ENCODE data around the gene FGGY. TPM values are rescaled to one million over a fixed set of nuclear protein-coding genes. Genes with fewer than 3 reads are reported as not detected.

FGGY gene
- total and polyA plus RNA-seq, 5 experiments from 2014 or later: 5.7 to 11.1 (median 6.4) TPM

- DNase-seq: no peak
- POLR2A ChIA-PET: no interaction called here
- no peak overlapping the region for H3K27ac Mint-ChIP-seq
These were observed 205.3 kb downstream of the FGGY start for GRCh38 chr1:59502009-59502691.

DNA sequence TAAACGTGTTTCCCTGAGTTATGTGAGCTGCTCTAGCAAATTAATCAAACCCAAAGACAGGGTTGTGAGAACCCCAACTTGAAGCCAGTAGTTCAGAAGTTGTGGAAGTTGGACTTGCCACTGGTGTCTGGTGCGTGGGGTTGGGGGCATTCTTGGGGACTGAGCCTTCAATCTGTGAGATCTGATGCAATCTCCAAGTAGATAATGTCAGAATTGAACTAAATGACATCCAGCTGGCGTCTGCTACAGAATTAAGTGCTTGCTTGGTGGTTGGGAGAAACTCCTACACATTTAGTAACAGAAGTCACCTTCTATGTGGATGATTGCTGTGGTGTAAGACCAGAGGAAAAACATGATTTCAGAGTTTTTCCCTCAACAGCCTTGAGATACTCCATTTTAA is 207.4 kb downstream of the FGGY start:
- POLR2A ChIA-PET: no interaction called here
- no peaks in the 10 kb centered on the region for H3K9me3 Mint-ChIP-seq
- no peaks in the 10 kb centered on the region for H3K27me3 Mint-ChIP-seq
- ATAC-seq: no peak
- peaks cover 0 to 2% (median 0%) of the 10 kb centered on the region in 4 donors for H3K4me1 Mint-ChIP-seq
- no peak overlapping the region for H3K4me3 Mint-ChIP-seq
- H3K36me3 Mint-ChIP-seq: peaks cover 0 to 4% (median 0%) of the 10 kb centered on the region in 3 donors
- H3K27ac Mint-ChIP-seq: no peak overlapping the region
- no peak for DNase-seq

More at GRCh38 chr1:59502009-59502691, 205.3 kb downstream of the FGGY start:
- H3K4me1 Mint-ChIP-seq: peaks cover 0 to 2% (median under 1%) of the 10 kb centered on the region in 4 donors
- H3K36me3 Mint-ChIP-seq: peaks cover 4% of the 10 kb centered on the region in 3 donors
- no peak overlapping the region for H3K4me3 Mint-ChIP-seq
- H3K27me3 Mint-ChIP-seq: no peaks in the 10 kb centered on the region
- no peaks in the 10 kb centered on the region for H3K9me3 Mint-ChIP-seq
- ATAC-seq: no peak

DNA sequence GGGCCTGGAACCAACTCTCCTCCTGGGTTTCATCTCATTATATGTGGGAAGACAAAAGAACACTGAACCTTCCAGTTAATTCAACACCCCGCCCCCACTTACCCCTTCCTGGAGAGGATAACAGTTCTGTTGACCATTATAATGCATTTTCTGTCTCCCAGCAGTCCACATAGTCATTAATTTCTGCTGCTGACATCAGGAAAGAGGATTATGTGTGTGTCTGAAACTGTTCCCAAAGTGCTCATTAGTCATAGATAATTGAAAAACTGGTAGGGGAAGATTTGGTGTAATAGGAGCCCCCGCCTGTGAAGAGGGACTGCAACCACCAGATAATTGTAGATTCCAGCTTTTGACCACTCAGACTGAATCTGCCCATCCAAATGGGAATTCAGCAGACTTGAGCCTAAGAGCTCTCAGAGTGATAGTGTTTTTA is 208.7 kb downstream of the FGGY start:
- Mint-ChIP-seq H3K27ac (no peak overlapping the region), H3K27me3 (no peaks in the 10 kb centered on the region), H3K36me3 (peaks cover 0 to 2% (median 0%) of the 10 kb centered on the region in 3 donors), H3K9me3 (no peaks in the 10 kb centered on the region), H3K4me3 (no peak overlapping the region), H3K4me1 (peaks cover 0 to 2% (median 0%) of the 10 kb centered on the region in 4 donors)
- POLR2A ChIA-PET: no interaction called here
- DNase-seq: no peak
- no peak for ATAC-seq

- no peaks in the 10 kb centered on the region for H3K9me3 Mint-ChIP-seq
- peaks cover 0 to 2% (median 0%) of the 10 kb centered on the region in 3 donors for H3K36me3 Mint-ChIP-seq
- ATAC-seq: no peak
- H3K27me3 Mint-ChIP-seq: no peaks in the 10 kb centered on the region
- H3K4me1 Mint-ChIP-seq: peaks cover 0 to 2% (median 0%) of the 10 kb centered on the region in 4 donors
- H3K27ac Mint-ChIP-seq: peak overlapping the region in 1 of 10 donors; percentile 38
- DNase-seq: no peak
- POLR2A ChIA-PET: no interaction called here
- no peak overlapping the region for H3K4me3 Mint-ChIP-seq
These were observed 210.1 kb downstream of the FGGY start for GRCh38 chr1:59506952-59507351.

GRCh38 chr1:59509341-59509875 is 212.5 kb downstream of the FGGY start:
- ATAC-seq (no peak), DNase-seq (no peak)
- H3K4me1 Mint-ChIP-seq: peaks cover 0 to 2% (median 0%) of the 10 kb centered on the region in 4 donors
- POLR2A ChIA-PET: no interaction called here
- no peak overlapping the region for H3K4me3 Mint-ChIP-seq
- no peaks in the 10 kb centered on the region for H3K9me3 Mint-ChIP-seq
- no peaks in the 10 kb centered on the region for H3K27me3 Mint-ChIP-seq
- peaks cover 0 to 14% (median 5%) of the 10 kb centered on the region in 3 donors for H3K36me3 Mint-ChIP-seq
- H3K27ac Mint-ChIP-seq: no peak overlapping the region

DNA sequence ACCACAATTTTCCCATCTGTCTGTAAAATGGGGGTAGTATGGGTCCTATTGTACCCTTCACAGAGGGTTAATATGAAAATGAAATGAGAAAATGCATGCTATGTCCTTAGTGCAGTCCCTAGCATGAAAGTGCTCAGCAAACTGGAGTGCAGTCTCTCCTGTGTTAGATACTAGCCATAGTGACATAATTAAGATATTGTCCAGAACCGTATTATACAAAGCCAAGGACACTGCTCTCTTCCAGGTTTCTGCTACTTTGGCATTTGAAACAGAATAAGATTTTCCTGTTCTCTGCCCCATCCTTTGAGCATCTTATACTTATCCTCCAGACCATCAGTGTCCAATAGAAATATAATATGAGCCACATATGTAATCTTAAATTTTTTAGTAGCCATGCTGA is 213.4 kb downstream of the FGGY start:
- peaks cover 0 to 2% (median 0%) of the 10 kb centered on the region in 4 donors for H3K4me1 Mint-ChIP-seq
- no peak overlapping the region for H3K4me3 Mint-ChIP-seq
- H3K27me3 Mint-ChIP-seq: no peaks in the 10 kb centered on the region
- POLR2A ChIA-PET: no interaction called here
- no peak for DNase-seq
- no peaks in the 10 kb centered on the region for H3K9me3 Mint-ChIP-seq
- no peak for ATAC-seq
- H3K27ac Mint-ChIP-seq: no peak overlapping the region
- H3K36me3 Mint-ChIP-seq: peaks cover 0 to 16% (median 13%) of the 10 kb centered on the region in 3 donors

GRCh38 chr1:59511476-59512465 is 214.9 kb downstream of the FGGY start:
- Mint-ChIP-seq H3K9me3 (no peaks in the 10 kb centered on the region), H3K4me3 (no peak overlapping the region), H3K4me1 (peaks cover 0 to 2% (median 0%) of the 10 kb centered on the region in 4 donors), H3K27me3 (no peaks in the 10 kb centered on the region), H3K27ac (peak overlapping the region in 2 of 10 donors; percentile 24 to 73), H3K36me3 (peaks cover 0 to 18% (median 13%) of the 10 kb centered on the region in 3 donors)
- no peak for ATAC-seq
- POLR2A ChIA-PET: no interaction called here
- no peak for DNase-seq

- ATAC-seq (no peak), DNase-seq (no peak)
- H3K4me3 Mint-ChIP-seq: no peak overlapping the region
- H3K27me3 Mint-ChIP-seq: no peaks in the 10 kb centered on the region
- no peak overlapping the region for H3K27ac Mint-ChIP-seq
- no peaks in the 10 kb centered on the region for H3K9me3 Mint-ChIP-seq
- peaks cover 0 to 21% (median 15%) of the 10 kb centered on the region in 3 donors for H3K36me3 Mint-ChIP-seq
- POLR2A ChIA-PET: no interaction called here
- peaks cover 0 to 1% (median 0%) of the 10 kb centered on the region in 4 donors for H3K4me1 Mint-ChIP-seq
These were observed 215.8 kb downstream of the FGGY start for GRCh38 chr1:59512702-59513101.

- Mint-ChIP-seq H3K4me1 (peaks cover 0 to 1% (median 0%) of the 10 kb centered on the region in 4 donors), H3K36me3 (peaks cover 0 to 24% (median 17%) of the 10 kb centered on the region in 3 donors), H3K27ac (no peak overlapping the region), H3K27me3 (no peaks in the 10 kb centered on the region), H3K9me3 (no peaks in the 10 kb centered on the region), H3K4me3 (no peak overlapping the region)
- ATAC-seq: no peak
- POLR2A ChIA-PET: no interaction called here
- no peak for DNase-seq
These were observed 217.4 kb downstream of the FGGY start for GRCh38 chr1:59514061-59514909.

- Mint-ChIP-seq H3K27ac (no peak overlapping the region), H3K4me1 (peaks cover 0 to 1% (median 0%) of the 10 kb centered on the region in 4 donors), H3K9me3 (no peaks in the 10 kb centered on the region), H3K27me3 (no peaks in the 10 kb centered on the region), H3K4me3 (no peak overlapping the region), H3K36me3 (peaks cover 0 to 24% (median 17%) of the 10 kb centered on the region in 3 donors)
- no peak for DNase-seq
- no peak for ATAC-seq
- POLR2A ChIA-PET: no interaction called here
These were observed 220.0 kb downstream of the FGGY start for GRCh38 chr1:59516881-59517280.

- ATAC-seq: no peak
- H3K4me3 Mint-ChIP-seq: no peak overlapping the region
- POLR2A ChIA-PET: no interaction called here
- no peak for DNase-seq
- peak overlapping the region in 1 of 10 donors; percentile 11 for H3K27ac Mint-ChIP-seq
- H3K4me1 Mint-ChIP-seq: peaks cover 0 to 1% (median 0%) of the 10 kb centered on the region in 4 donors
- H3K36me3 Mint-ChIP-seq: peaks cover 0 to 11% (median 8%) of the 10 kb centered on the region in 3 donors
- no peaks in the 10 kb centered on the region for H3K9me3 Mint-ChIP-seq
- H3K27me3 Mint-ChIP-seq: no peaks in the 10 kb centered on the region
These were observed 223.3 kb downstream of the FGGY start for GRCh38 chr1:59520194-59520593.

DNA sequence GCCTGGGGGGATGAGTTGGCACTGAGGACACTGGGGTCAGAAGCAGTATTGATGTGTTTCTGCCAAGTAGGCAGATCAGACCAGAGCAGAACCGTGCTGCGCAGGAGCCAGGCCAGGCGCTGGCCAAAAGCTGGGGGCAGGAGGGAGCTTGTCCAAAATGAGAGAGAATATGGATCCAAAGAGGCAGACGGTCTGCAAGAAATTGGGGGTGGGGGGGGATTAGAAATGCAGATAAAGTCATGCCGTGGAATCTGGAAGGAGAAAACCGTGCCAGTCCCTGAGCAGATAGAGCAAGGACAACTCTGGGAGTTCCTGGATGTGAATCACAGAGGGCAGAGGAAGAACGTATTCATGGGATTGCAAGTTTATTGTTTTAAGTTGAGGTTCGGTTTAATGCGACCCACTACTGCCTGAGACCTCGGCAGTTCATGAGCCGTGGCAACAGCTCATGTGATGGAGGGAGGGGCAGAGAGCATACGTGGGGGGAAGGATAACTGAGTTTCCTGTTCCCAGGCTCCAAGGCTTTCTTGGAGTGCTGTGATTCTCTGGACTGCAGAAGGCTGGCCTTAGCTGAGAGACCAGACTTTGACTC is 224.0 kb downstream of the FGGY start:
- Mint-ChIP-seq H3K36me3 (peaks cover 0 to 11% (median 6%) of the 10 kb centered on the region in 3 donors), H3K4me1 (peaks cover 0 to 1% (median 0%) of the 10 kb centered on the region in 4 donors), H3K27ac (peak overlapping the region in 1 of 10 donors; percentile 56), H3K4me3 (no peak overlapping the region), H3K9me3 (no peaks in the 10 kb centered on the region), H3K27me3 (no peaks in the 10 kb centered on the region)
- ATAC-seq (no peak), DNase-seq (no peak)
- POLR2A ChIA-PET: no interaction called here

All from naive thymus-derived CD8-positive, alpha-beta T cell (primary cell).